Spinal cord (tissue), 10 donors: ENCODE measurements around the gene RHBDL3. TPM values are rescaled to one million over a fixed set of nuclear protein-coding genes. Genes with fewer than 3 reads are reported as not detected.
"Not testable (repeated sequence)": the region's sequence is repeated elsewhere in the genome, so short reads cannot be mapped to it uniquely, and the experiment has no call there.

ENCODE experiments used
- DNase-seq, 6 donors: peaks; one replicate each; pipeline versions ENCODE4 v3.0.0 to v3.0.0-alpha.2; 2013 to 2015; ENCODE audit warnings: low spot score in 6 of 6, low read depth in 4 of 6
- H3K27ac ChIP-seq: one replicate; pipeline ENCODE4 v1.5.1; 2013; ENCODE audit warnings: low read depth, low read length, control low read depth
- H3K27me3 ChIP-seq: one replicate; pipeline ENCODE4 v1.6.1; 2013; ENCODE audit warnings: low read length; ENCODE audit not compliant: control insufficient read depth, insufficient read depth
- H3K36me3 ChIP-seq: one replicate; pipeline ENCODE4 v1.6.1; 2013; ENCODE audit warnings: low read length; ENCODE audit not compliant: control insufficient read depth, insufficient read depth
- H3K4me1 ChIP-seq: one replicate; pipeline ENCODE4 v1.6.1; 2013; ENCODE audit warnings: low read length; ENCODE audit not compliant: control insufficient read depth, insufficient read depth
- H3K4me3 ChIP-seq: one replicate; pipeline ENCODE4 v1.5.1; 2013; ENCODE audit warnings: low read depth, low read length, control low read depth
- H3K9me3 ChIP-seq: one replicate; pipeline ENCODE4 v1.6.1; 2013; ENCODE audit warnings: low read length; ENCODE audit not compliant: control insufficient read depth, insufficient read depth
- WGBS: methylation state at CpG from one replicate; pipeline ENCODE4 v1.1.5; 2013; ENCODE audit warnings: missing lambda C conversion rate; ENCODE audit not compliant: insufficient coverage; 5-methylcytosine and 5-hydroxymethylcytosine counted together
- polyA plus RNA-seq, 2 donors: library from polyadenylated mRNA; unstranded; fragments of 120-200 nt; gene quantifications; one replicate each; pipeline ENCODE4 v1.2.1, GENCODE V29; 2013; ENCODE audit not compliant: insufficient read length in 2 of 2
- total RNA-seq, 2 donors: library from RNA; depleted of rRNA in 1 of 2; stranded (reverse); fragments of 120-200 nt in 1 of 2; fragments of >200 nt in 1 of 2; gene quantifications; one replicate each; pipeline versions ENCODE4 v1.2.3 to v1.2.4, GENCODE V29; 2013 to 2014
- donor health status: healthy.

Gene RHBDL3
- total and polyA plus RNA-seq, 4 donors, result 8.9 to 43.7 (median 24.6) TPM

- 92% methylated on average over 1 of the region's 3 CpGs for WGBS
- Histone ChIP-seq H3K4me1 (no peaks in the 10 kb centered on the region), H3K27ac (no peak overlapping the region), H3K4me3 (no peak overlapping the region), H3K36me3 (no peaks in the 10 kb centered on the region), H3K27me3 (no peaks in the 10 kb centered on the region), H3K9me3 (no peaks in the 10 kb centered on the region)
- no peak for DNase-seq
These were observed 16.2 kb upstream of the RHBDL3 start for GRCh38 chr17:32249475-32249874.

GRCh38 chr17:32253117-32253611, 12.5 kb upstream of the RHBDL3 start:
- Histone ChIP-seq H3K9me3 (no peaks in the 10 kb centered on the region), H3K36me3 (no peaks in the 10 kb centered on the region), H3K27ac (no peak overlapping the region), H3K4me1 (peaks cover 23% of the 10 kb centered on the region), H3K4me3 (no peak overlapping the region), H3K27me3 (no peaks in the 10 kb centered on the region)
- 66% methylated on average over 9 of the region's 12 CpGs for WGBS
- peak in 5 of 6 donors; percentile 80 to 96 (median 81) for DNase-seq

GRCh38 chr17:32256012-32256700, 9.5 kb upstream of the RHBDL3 start:
- WGBS, result 13% methylated on average over 7 of the region's 9 CpGs

GRCh38 chr17:32256701-32257019, 9.0 kb upstream of the RHBDL3 start:
- H3K4me1 ChIP-seq, result peaks cover 44% of the 10 kb centered on the region
- H3K27ac ChIP-seq, result peak overlapping the region; percentile 57
- DNase-seq, result no peak
- H3K27me3 ChIP-seq, result no peaks in the 10 kb centered on the region
- no peak overlapping the region for H3K4me3 ChIP-seq
- WGBS, result 44% methylated on average over 7 of the region's 9 CpGs
- H3K36me3 ChIP-seq, result no peaks in the 10 kb centered on the region
- H3K9me3 ChIP-seq, result no peaks in the 10 kb centered on the region

More at GRCh38 chr17:32256012-32256700, 9.5 kb upstream of the RHBDL3 start:
- Histone ChIP-seq H3K27ac (peak overlapping the region; percentile 48), H3K9me3 (no peaks in the 10 kb centered on the region), H3K4me1 (peaks cover 39% of the 10 kb centered on the region), H3K36me3 (no peaks in the 10 kb centered on the region), H3K27me3 (no peaks in the 10 kb centered on the region), H3K4me3 (no peak overlapping the region)
- DNase-seq, result peak in 2 of 6 donors; percentile 51 to 78

- peaks cover 51% of the 10 kb centered on the region for H3K4me1 ChIP-seq
- no peaks in the 10 kb centered on the region for H3K9me3 ChIP-seq
- H3K4me3 ChIP-seq, result no peak overlapping the region
- peak overlapping the region; percentile 57 for H3K27ac ChIP-seq
- 17% methylated on average over 15 of the region's 18 CpGs for WGBS
- H3K27me3 ChIP-seq, result no peaks in the 10 kb centered on the region
- DNase-seq, result peak in 2 of 6 donors; percentile 78 to 87
- no peaks in the 10 kb centered on the region for H3K36me3 ChIP-seq
These were observed 7.1 kb upstream of the RHBDL3 start for GRCh38 chr17:32258383-32259140.

GRCh38 chr17:32259586-32259985, 6.0 kb upstream of the RHBDL3 start:
- H3K27ac ChIP-seq, result peak overlapping the region; percentile 22
- H3K4me1 ChIP-seq, result peaks cover 57% of the 10 kb centered on the region
- 28% methylated on average over 4 of the region's 4 CpGs for WGBS
- no peak overlapping the region for H3K4me3 ChIP-seq
- no peaks in the 10 kb centered on the region for H3K36me3 ChIP-seq
- H3K9me3 ChIP-seq, result no peaks in the 10 kb centered on the region
- DNase-seq, result peak in 1 of 6 donors; percentile 60
- H3K27me3 ChIP-seq, result no peaks in the 10 kb centered on the region

- 62% methylated on average over 3 of the region's 7 CpGs for WGBS
- no peak overlapping the region for H3K27ac ChIP-seq
- H3K36me3 ChIP-seq, result no peaks in the 10 kb centered on the region
- no peaks in the 10 kb centered on the region for H3K9me3 ChIP-seq
- peak in 1 of 6 donors; percentile 66 for DNase-seq
- H3K4me1 ChIP-seq, result peaks cover 56% of the 10 kb centered on the region
- H3K4me3 ChIP-seq, result no peak overlapping the region
- no peaks in the 10 kb centered on the region for H3K27me3 ChIP-seq
These were observed 4.3 kb upstream of the RHBDL3 start for GRCh38 chr17:32261417-32261736.

- Histone ChIP-seq H3K4me1 (peaks cover 54% of the 10 kb centered on the region), H3K27me3 (no peaks in the 10 kb centered on the region), H3K9me3 (no peaks in the 10 kb centered on the region), H3K4me3 (no peak overlapping the region), H3K36me3 (no peaks in the 10 kb centered on the region), H3K27ac (no peak overlapping the region)
- DNase-seq, result no peak
- WGBS, result 55% methylated on average over 13 of the region's 13 CpGs
These were observed 3.6 kb upstream of the RHBDL3 start for GRCh38 chr17:32261936-32262510.

GRCh38 chr17:32263515-32263914, 2.1 kb upstream of the RHBDL3 start:
- H3K36me3 ChIP-seq, H3K4me3 ChIP-seq, H3K9me3 ChIP-seq, DNase-seq, H3K27me3 ChIP-seq, H3K27ac ChIP-seq: not testable (repeated sequence)
- WGBS, result 91% methylated on average over 10 of the region's 17 CpGs
- H3K4me1 ChIP-seq, result peaks cover 56% of the 10 kb centered on the region
